KMS-11 (cell line): Measurements from ENCODE around the gene C10orf71.

Source experiments
- H2AFZ ChIP-seq: fragments of 200-600 bp; sonication (generic); 2 replicates; pipeline ENCODE4 v1.6.1; 2016; ENCODE audit warnings: antibody characterized with exemption, mixed run types, low read depth
- H3K27ac ChIP-seq: fragments of 200-600 bp; sonication (generic); 2 replicates; pipeline ENCODE4 v1.6.1; 2016; ENCODE audit warnings: mild to moderate bottlenecking, mixed run types
- H3K27me3 ChIP-seq: fragments of 200-600 bp; sonication (generic); 2 replicates; pipeline ENCODE4 v1.6.1; 2017; ENCODE audit warnings: mild to moderate bottlenecking, low read depth, mixed run types, moderate library complexity; ENCODE audit not compliant: insufficient read depth
- H3K36me3 ChIP-seq: fragments of 200-600 bp; sonication (generic); 2 replicates; pipeline ENCODE4 v1.6.1; 2017; ENCODE audit warnings: mild to moderate bottlenecking, mixed run types; ENCODE audit not compliant: insufficient read depth
- H3K4me1 ChIP-seq: fragments of 200-600 bp; sonication (generic); 2 replicates; pipeline ENCODE4 v1.6.1; 2016; ENCODE audit warnings: mild to moderate bottlenecking, low read depth, mixed run types; ENCODE audit not compliant: poor library complexity, severe bottlenecking
- H3K4me2 ChIP-seq: fragments of 200-600 bp; sonication (generic); 2 replicates; pipeline ENCODE4 v1.7.0; 2016; ENCODE audit warnings: mild to moderate bottlenecking, mixed run types
- H3K4me3 ChIP-seq: fragments of 200-600 bp; sonication (generic); IDR thresholded peaks from 2 replicates; pipeline ENCODE4 v1.6.1; 2017; ENCODE audit warnings: low read depth, low read length, mixed read lengths; ENCODE audit not compliant: insufficient read depth
- H3K79me2 ChIP-seq: fragments of 200-600 bp; sonication (generic); 2 replicates; pipeline ENCODE4 v1.6.1; 2016; ENCODE audit warnings: low read depth, mixed run types; ENCODE audit not compliant: insufficient read depth
- H3K9ac ChIP-seq: fragments of 200-600 bp; sonication (generic); 2 replicates; pipeline ENCODE4 v1.6.1; 2016; ENCODE audit warnings: mild to moderate bottlenecking, mixed run types
- H4K20me1 ChIP-seq: fragments of 200-600 bp; sonication (generic); 2 replicates; pipeline ENCODE4 v1.6.1; 2016; ENCODE audit warnings: mild to moderate bottlenecking, mixed run types; ENCODE audit not compliant: insufficient read depth
- CTCF ChIP-seq: fragments of 200-600 bp; sonication (generic); conservative IDR thresholded peaks from 2 replicates; pipeline ENCODE4 v1.6.1; 2017; ENCODE audit warnings: low read depth, mild to moderate bottlenecking, antibody characterized with exemption, low read length, moderate library complexity, mixed read lengths

Gene C10orf71

GRCh38 chr10:49303711-49304110, 4.7 kb downstream of the C10orf71 start:
- Histone ChIP-seq H4K20me1 (no peaks in the 10 kb centered on the region), H3K9ac (no peak overlapping the region), H3K27ac (no peak overlapping the region), H3K4me1 (peaks cover 25% of the 10 kb centered on the region), H3K4me2 (no peak overlapping the region), H3K79me2 (no peaks in the 10 kb centered on the region), H3K36me3 (no peaks in the 10 kb centered on the region), H3K4me3 (no peak overlapping the region), H3K27me3 (no peaks in the 10 kb centered on the region), H2AFZ (no peak overlapping the region)
- TF ChIP-seq CTCF, result no peak

- Histone ChIP-seq H3K79me2 (no peaks in the 10 kb centered on the region), H4K20me1 (no peaks in the 10 kb centered on the region), H3K4me2 (no peak overlapping the region), H3K27me3 (no peaks in the 10 kb centered on the region), H2AFZ (no peak overlapping the region), H3K9ac (no peak overlapping the region), H3K27ac (no peak overlapping the region), H3K4me3 (no peak overlapping the region), H3K4me1 (peaks cover 22% of the 10 kb centered on the region), H3K36me3 (no peaks in the 10 kb centered on the region)
- no peak for TF ChIP-seq CTCF
Measured at GRCh38 chr10:49304137-49304536, 5.2 kb downstream of the C10orf71 start.

- Histone ChIP-seq H3K4me3 (no peak overlapping the region), H3K36me3 (no peaks in the 10 kb centered on the region), H3K4me1 (no peaks in the 10 kb centered on the region), H3K9ac (no peak overlapping the region), H3K4me2 (no peak overlapping the region), H2AFZ (no peak overlapping the region), H4K20me1 (no peaks in the 10 kb centered on the region), H3K79me2 (no peaks in the 10 kb centered on the region), H3K27me3 (no peaks in the 10 kb centered on the region), H3K27ac (no peak overlapping the region)
- TF ChIP-seq CTCF, result no peak
Measured at GRCh38 chr10:49307921-49308320, 9.0 kb downstream of the C10orf71 start.

GRCh38 chr10:49308881-49309280, 9.9 kb downstream of the C10orf71 start:
- H3K4me3 ChIP-seq, result no peak overlapping the region
- no peaks in the 10 kb centered on the region for H4K20me1 ChIP-seq
- no peaks in the 10 kb centered on the region for H3K27me3 ChIP-seq
- no peak overlapping the region for H3K9ac ChIP-seq
- no peak for TF ChIP-seq CTCF
- H2AFZ ChIP-seq, result no peak overlapping the region
- H3K4me1 ChIP-seq, result no peaks in the 10 kb centered on the region
- no peaks in the 10 kb centered on the region for H3K36me3 ChIP-seq
- H3K27ac ChIP-seq, result no peak overlapping the region
- no peaks in the 10 kb centered on the region for H3K79me2 ChIP-seq
- H3K4me2 ChIP-seq, result no peak overlapping the region
